SKM-1 (cell line): ENCODE measurements around the gene THAP10.
A peak's percentile ranks its signal among the peaks of the same experiment; 100 is the strongest.
"Not testable (repeated sequence)": the region's sequence is repeated elsewhere in the genome, so short reads cannot be mapped to it uniquely, and the experiment has no call there.

Experiments used
- DNase-seq: peaks from one replicate; lab custom pipeline; 2025; ENCODE audit not compliant: unreplicated experiment; lab: John Stamatoyannopoulos, UW

THAP10 gene

DNA sequence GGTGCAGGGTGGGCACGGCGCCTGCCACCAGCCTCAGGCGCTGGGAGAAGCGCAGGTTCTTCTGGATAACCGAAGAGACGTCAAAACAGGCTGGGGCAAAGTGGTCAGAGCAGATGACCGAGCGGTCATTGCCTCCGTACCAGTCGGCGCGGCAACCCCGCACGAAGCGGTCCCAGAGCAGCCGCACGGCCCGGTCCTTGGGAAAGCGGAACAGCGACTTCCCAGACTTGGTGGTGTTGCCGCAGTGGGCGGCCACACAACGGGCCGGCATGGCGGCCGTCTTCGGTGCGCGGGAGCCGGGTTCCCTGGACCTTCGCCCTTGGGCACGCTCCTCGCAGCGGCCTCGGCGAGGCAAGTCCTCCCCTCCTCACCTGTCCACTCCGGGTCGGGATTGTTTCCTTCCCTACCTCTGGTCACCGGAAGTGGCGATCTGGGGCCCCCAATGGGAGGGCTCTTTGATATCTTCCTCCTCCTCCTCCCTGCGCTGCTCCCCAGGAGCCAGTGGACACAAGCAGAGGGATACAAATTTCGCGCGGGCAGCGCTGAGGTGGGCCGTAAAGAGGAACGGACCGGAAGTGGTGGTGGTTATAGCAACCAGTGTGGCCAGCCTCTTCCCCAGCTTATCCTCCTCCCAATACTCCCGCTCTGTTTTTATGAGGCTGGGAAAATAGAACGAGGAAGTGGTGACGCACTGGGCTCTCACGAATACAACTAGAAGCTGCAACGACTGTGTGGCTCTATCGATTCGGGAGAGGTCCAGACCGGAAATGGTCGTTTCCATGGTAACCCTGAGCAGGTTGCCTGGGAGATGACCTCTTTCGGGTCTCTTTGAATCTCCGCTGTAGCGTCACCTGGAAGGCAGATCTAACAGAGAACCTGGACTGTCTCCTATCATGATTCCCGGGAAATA lies at the start of gene THAP10, which contains the start of gene LRRC49:
THAP10 (minus strand) TSS at position 432 of the 910 bp plus-strand sequence; CDS start at position 271, 161 bp downstream.
LRRC49 (plus strand) TSS at position 825 of the 910 bp plus-strand sequence; CDS start at position 894, 69 bp downstream.
- DNase-seq, result peak; percentile 79

DNA sequence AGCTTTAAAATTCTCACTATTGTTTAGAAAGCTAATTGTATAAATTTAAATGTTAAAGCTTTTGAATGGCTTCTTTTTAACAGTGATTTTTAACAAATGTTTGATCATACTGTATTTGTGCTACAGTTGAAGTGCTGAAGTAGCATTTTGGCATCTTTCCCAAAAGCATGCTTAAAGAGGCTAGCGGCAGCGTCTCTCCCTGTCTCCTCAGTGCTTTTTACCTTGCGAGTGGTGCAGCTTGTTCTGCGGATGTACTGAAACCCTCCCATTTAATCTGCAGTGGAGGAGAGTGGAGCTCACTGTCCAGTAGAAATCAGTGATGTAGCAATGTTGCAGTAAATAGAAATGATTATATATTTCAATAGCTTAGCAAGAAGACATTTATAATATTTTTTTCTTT lies 44.1 kb upstream of the THAP10 start:
- no peak for DNase-seq

DNA sequence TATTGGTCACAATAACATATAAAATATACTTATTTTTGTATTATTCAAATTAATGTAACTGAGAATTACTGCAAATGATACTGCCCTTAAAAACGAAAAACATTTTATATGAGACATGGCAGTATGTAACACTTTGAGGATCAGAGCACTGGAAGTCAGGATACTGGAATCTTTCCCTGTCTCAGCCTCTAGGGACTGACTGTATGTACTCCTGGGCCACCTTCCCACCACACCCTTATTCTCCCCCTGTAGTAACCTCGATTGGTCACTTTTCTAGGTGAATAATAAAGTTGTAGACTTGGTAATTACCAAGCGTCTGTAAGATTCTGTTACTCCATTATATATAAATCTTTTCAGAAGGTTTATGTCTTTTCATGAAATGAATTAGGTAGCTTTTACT lies 43.4 kb upstream of the THAP10 start:
- no peak for DNase-seq

DNA sequence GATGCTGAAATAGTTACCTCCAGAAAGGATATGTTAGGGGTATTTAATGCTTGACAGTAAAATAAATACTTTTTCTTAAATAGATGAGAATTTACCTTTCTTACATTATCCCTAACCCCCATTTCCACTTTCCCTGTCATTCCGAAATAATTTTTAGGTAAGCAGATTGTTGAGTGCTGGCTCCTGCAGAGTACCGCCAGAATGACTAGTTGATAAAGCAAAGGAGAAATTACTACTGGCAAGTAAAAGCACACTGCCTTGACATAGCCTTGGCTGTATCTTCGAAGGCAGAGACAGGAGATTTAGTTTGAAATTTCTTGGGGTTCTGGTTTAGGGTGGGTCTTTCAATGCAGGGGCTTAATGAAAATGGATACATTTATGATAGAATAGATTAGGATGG lies 41.2 kb upstream of the THAP10 start:
- DNase-seq, result no peak

DNA sequence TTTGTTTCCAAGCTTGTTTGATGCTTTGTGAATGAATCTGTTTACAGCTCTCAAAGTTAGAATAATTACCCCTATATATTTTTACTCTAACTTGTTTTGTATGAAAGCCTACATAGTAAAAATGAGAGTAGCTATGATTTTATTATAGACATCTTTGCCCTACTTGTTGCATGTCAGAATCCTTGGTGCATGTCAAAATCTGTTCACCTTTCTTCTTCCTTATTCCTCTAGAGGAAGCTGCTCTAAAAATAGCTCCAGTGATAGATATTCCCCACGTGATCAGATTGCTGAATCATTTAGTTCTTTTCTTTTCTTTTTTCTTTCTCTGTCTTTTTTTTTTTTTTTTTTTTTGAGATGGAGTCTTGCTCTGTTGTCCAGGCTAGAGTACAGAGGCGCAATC lies 40.2 kb upstream of the THAP10 start:
- DNase-seq, result no peak

DNA sequence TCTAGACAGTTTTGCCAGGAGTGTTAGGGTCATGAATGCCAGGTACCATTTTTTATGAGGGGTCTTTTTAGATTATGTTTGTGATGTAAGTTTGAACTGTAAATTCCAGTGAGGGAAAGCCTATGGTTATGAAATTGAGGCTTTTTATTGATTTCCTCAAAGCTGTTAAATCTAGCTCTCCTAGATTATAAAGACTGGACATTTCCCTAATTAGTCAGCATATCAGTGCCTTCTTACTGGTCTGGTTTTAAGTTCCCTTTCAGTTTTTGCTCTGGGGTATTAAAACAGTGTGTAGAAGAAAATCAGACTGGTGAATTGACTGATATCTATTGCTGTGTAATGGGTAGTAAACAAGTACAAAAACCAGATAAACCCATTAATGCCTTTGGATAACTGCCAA lies 39.6 kb upstream of the THAP10 start:
- no peak for DNase-seq

DNA sequence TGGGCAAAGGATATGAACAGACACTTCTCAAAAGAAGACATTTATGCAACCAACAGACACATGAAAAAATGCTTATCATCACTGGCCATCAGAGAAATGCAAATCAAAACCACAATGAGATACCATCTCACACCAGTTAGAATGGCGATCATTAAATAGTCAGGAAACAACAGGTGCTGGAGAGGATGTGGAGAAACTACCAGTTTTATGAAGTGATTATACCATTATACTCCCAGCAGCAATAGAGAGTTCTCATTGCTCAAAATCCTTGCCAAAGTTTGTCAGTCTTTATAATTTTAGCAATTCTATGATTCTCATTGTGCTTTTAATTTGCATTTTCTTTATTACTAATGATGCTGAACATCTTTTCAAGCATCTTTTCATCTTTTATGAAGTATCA lies 34.7 kb upstream of the THAP10 start:
- not testable (repeated sequence) for DNase-seq

DNA sequence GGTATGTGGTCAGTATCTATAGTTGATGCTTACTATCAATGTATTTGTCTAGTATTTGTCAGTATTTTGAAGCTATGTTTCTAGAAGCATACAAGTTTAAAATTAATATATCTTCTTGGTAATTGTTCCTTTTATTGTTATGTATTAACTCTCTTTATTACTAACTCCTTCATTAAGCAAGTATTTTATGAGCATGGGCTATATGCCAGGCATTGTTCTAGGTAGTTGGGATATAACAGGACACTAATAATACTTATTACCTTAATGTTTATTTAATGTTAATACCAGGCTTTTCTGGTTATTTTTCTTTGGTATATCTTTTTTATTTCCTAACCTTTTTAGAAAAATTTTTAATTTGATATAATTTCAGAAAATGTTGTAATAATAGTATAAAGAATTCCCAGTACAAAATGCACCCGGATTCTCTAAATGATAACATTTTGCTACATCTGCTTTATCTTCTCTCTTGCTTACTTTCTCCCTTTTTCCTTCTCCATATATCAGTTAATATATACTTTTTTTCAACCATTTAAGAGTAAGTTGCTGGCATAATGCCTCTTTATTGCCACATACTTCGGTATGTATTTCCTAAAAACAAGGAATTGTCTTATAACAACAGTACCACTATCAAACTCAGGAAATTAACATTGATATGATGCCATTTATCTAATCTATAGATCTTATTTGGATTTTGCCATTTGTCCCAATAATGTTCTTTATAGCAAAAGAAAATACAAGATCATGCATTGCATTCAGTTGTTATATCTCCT lies 31.3 kb upstream of the THAP10 start:
- no peak for DNase-seq

DNA sequence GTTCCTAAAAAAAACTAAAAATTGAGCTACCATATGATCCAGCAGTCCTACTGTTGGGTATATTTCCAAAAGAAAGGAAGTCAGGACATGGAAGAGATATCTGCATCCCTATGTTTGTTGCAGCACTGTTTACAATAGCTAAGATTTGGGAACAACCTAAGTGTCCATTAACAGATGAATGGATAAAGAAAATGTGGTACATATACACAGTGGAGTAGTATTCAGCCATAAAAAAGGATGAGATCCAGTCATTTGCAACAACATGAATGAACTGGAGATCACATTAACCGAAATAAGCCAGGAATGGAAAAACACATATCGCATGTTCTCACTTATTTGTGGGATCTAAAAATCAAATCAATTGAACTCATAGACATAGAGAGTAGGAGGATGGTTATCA lies 29.9 kb upstream of the THAP10 start:
- DNase-seq, result no peak

DNA sequence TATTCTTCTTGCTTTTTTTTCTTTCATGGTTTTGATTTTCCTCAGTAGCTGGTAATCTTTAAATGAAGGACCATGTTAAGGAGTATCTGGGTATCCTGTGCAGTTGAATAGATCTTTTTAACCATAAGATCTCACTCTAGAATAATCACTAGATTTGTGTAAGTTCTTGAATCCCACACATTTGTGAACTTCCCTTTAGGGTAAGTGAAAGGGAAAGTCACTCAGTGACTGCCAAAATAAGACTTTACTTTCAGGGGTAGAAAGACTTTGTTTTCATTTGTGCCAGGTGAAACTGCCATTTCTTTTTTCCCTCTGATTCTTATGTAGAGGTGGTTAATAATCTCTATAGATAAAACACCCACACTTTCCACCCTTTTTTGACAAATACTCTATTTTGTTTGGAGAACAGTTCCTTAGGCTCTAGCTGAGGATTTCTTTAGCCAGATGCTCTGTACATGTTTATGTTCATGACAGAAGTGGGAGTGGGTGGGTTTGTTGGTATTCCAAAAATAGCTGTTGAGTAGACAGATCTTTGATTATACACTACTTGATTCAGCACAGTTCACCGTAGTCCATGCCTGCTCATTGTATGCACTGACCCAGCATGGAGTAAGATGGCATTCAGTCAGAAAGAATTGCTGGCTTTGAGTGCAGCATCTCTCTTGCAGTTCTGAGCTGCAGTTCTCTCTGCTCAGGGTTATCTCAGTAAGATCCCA lies 28.9 kb upstream of the THAP10 start:
- DNase-seq, result no peak

DNA sequence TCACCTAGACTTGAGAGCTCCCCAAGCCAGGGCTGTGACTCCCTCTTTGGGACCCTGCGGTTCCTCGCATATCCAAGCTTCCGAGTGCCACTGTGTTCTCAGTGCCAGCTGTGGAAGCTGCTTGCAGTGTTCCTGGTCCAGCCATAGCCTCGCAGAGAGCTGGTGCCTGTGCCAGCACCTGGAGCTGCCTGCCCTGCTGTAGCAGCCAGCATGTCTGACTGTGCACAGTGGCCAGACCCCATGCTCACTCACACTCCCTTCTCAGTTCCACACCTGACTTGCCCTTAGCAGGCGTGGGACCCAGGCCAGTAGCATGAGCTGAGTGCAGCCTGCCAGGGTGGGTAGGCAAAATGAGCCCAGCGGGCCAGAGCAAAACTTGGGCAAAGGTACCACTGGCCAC lies 25.7 kb upstream of the THAP10 start:
- no peak for DNase-seq

DNA sequence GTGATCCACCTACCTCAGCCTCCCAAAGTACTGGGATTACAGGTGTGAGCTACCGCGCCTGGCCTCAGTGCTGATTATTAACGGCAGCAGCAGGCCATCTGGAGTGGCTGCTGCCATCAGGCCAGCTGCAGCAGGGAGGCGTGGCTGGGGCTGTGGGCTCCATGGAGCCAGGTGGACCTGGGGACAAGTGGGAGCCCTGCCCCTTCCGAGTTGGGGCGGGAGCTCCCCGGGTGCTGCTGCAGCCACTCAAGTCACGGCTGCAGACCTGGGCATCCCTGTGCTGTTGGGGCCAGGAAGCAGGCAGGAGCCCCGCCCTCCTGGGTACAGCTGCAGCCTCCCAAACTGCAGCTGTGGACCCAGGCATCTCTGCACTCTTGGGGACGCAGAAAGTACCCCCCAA lies 24.3 kb upstream of the THAP10 start:
- DNase-seq, result no peak

DNA sequence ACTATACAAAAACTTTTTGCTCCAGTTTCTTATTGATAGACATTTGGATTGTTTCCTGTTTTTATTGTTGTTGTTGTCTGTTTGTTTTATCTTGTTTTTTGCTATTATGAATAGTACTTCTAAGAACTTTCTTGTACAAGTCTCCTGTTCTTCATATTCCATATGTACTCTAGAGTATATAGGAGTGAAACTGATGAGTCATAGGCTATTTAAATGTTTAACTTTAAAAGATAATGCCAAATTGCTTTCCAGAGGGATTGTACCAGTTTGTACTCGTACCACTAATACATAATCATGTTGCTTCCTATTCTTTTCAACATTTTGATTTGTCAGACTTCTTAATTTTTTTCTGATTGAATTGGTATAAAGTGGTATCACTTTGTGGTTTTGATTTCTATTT lies 20.0 kb upstream of the THAP10 start:
- DNase-seq, result no peak

DNA sequence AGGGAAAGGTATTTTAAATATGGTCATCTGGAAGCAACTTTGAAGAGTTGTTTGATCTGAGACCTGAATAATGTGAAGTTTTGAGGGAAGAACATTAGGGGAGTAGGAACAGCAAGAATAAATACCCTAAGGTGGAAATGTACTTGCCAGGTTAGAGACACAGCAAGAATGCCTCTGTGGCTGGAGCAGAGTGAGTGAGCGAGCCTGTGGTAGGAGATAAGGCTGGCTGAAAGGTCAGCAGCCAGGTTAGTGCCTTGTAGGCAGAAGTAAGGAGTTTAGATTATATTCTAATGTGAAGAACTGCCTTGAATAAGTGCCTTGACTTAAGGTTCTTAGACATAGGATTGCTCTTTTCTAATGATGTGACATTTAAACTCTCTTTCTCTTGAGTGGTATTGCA lies 18.7 kb upstream of the THAP10 start:
- no peak for DNase-seq

DNA sequence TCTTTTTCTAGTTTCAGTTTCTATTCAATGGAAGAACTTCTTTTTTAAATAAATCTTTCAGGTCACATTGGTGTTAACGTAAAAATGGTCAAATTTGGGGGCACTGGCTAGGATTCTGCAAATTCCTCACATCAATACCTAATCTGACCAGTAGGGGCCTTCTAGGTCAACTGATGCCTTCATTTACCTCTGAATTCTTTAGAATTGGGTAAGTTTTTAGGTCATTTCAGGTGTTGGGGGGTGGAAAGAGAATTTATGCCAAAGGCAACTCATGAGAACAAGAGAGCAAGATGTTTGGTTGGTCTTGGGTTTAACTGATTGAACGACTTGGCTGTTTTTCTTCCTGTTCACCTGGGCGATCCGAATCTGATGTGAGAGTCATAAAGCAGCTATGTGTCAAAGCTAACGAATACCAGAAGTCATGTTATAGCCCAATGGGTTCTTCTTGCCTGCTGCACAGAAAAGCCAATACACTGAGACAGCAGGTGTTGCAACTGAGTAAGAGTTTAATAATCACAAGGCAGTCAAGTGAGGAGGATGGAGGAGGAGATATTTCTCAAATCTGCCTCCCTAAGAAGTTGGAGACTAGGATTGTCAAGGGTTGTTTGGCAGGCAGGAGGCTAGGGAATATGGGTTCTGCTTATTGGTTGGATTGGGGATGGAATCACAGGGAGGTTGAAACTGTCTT lies 15.7 kb upstream of the THAP10 start:
- no peak for DNase-seq

DNA sequence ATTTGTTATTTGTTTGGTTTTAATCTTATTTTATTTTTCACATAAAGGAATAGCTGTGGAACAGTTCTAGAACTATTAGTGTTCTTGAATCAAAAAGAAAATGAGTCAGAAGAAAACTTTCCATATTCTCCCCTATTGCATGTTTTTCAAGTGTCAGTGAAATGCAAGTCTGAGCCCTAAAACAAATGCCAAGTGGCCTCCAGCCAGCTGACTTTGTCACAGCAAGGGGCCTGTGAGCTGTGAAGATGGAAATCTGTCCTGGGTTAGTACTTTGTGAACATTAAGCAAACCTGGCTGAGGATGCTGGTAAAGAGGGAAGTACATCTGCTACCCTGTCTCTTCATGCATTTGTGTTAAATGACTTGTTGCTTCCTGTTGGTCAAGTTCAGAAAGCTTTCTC lies 14.6 kb upstream of the THAP10 start:
- DNase-seq, result no peak

DNA sequence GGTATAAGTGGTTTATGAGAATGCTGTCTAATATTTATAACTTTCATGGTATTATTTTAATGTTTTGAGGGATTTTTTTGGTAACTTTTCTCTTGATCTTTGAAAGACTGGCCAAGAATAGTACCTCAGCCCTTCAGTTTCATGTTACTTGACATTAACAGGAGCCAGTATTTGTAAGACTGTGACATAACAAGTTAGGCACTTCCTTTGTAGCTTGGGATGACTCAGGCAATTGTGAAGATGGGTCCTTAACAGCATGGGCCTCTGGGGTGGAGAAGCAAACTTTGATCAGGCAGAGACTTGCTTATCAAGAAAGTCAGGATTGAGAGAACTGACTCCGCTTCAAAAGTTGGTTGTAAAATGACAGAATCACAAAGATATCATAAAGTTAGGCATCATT lies 9.9 kb upstream of the THAP10 start:
- DNase-seq, result no peak

DNA sequence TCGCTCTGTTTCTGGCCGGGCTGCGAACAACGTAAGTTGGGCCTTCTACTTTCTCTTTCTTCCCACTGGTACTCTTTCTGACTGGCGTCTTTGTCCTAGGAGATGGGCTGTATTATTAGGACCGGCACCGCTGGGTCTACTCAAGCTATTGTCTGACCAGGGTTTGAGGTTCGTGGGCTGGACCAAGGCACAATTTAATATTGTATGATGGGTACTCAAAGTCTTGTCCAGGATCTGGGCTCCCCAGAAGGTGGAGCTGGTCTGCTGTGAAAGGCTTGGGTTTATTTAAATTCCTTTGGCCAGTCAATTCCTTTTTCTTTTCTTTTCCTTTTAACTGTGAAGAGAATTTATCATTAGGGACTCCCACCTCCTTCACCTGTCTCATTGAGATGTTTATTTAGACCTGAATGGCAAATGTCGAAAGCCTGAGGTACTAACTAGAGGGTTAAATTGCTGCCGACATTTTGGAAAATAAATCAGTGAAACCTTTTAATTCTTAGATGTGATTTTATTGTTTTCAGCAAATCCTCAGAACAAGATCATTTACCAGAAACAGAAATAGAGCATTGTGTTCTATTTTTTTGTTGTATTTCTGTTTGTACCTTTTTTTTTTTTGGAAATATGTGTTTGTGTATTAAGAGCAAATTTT lies 803 bp upstream of the THAP10 start:
- no peak for DNase-seq

DNA sequence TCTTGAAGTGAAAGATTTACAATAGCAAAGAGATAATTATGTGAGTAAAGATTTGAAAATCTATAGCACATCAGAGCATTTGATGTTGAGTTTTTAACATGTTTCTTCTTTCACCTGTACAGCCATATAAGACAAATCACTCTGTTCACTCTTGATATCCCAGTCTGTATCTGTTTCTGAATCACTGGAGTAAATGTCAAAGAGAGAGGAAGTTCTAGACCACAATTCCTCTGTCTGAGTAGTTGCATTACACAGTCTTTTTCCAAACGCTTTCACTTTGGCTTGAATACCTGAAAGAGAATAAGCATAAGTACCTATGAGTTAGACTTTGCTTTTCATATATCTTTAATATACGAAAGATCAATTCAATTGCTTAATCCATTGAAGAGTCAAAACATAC lies 9.9 kb downstream of the THAP10 start:
- no peak for DNase-seq

DNA sequence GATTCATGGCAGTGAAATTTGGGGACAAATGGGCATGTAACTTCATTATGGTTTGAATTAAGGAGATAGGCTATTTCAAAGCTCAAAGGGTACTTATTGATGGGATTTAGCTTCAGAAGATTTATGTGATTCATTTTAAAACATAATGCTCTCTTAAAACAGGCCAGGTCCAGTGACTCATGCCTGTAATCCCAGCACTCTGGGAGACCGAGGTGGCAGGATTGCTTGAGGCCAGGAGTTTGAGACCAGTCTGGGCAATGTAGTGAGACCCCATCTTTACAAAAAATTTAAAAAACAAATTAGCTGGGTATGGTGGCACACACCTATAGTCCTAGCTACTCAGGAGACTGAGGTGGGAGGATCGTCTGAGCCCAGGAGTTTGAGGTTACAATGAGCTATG lies 11.5 kb downstream of the THAP10 start:
- DNase-seq, result no peak
